ENCODE results near the gene NEK11. TPM values are rescaled to one million over a fixed set of nuclear protein-coding genes. Genes with fewer than 3 reads are reported as not detected.

Gene NEK11
- total and polyA plus RNA-seq, 2 donors (not counting 3 experiments of a cell fraction or from before 2014, with no cell fraction given): 1.7 to 4.3 TPM

DNA sequence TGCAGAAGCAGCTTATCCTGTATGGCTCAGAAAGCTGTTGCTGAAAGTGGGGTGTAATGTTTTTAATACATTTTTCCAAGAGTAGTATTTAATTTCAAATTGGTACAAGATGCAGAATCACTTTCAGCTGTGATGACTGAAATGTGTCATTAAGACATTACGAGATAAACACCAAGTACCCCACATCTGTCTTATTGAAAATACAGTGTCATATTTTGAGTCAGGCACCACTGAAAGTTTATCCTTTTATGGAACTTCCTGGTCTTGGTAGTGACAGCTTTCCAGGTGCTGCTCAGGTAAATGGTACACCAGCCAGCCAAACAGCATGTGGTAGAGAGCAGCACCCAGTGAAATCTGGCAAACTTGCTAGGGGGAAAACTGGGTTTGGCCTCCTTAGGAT is 17.0 kb upstream of the NEK11 start:
- Histone ChIP-seq H3K79me2 (ENCODE audit: control insufficient read depth, insufficient read depth, low read length) (no peaks in the 10 kb centered on the region), H3K4me2 (ENCODE audit: insufficient read depth, low read length) (no peak overlapping the region), H3K27ac (ENCODE audit: insufficient read depth, low read depth, low read length) (no peak overlapping the region), H3K36me3 (ENCODE audit: control insufficient read depth in 2 of 2, extremely low read depth in 1 of 2, insufficient read depth in 2 of 2, low read length in 2 of 2) (peaks cover 3 to 11% of the 10 kb centered on the region in 2 experiments), H3K9me3 (replicated peaks; ENCODE audit: control insufficient read depth, insufficient read depth, low read length) (no peaks in the 10 kb centered on the region), H2AFZ (ENCODE audit: low read depth, low read length) (no peak overlapping the region), H3K4me3 (replicated peaks in 1 of 3; ENCODE audit: insufficient read depth in 1 of 3, low read depth in 1 of 3, low read length in 3 of 3) (no peak overlapping the region), H3K9ac (replicated peaks; ENCODE audit: extremely low read depth, insufficient read depth, low read length) (no peak overlapping the region), H3K9me1 (replicated peaks; ENCODE audit: control insufficient read depth, extremely low read depth, insufficient read depth, low read length) (no peaks in the 10 kb centered on the region), H3K27me3 (ENCODE audit: control insufficient read depth in 2 of 2, insufficient read depth in 2 of 2, low read length in 2 of 2) (no peaks in the 10 kb centered on the region), H3K4me1 (ENCODE audit: control insufficient read depth, extremely low read depth, insufficient read depth, low read length) (no peaks in the 10 kb centered on the region), H4K20me1 (replicated peaks; ENCODE audit: control insufficient read depth, extremely low read depth, insufficient read depth, low read length) (no peaks in the 10 kb centered on the region)
- TF ChIP-seq POLR2AphosphoS5 (IDR thresholded peaks at IDR 0.05; ENCODE audit: insufficient read depth, low read depth, low read length) (no peak), POLR2A (IDR thresholded peaks at IDR 0.05; ENCODE audit: low read depth, low read length) (no peak), EZH2 (IDR thresholded peaks at IDR 0.05; ENCODE audit: borderline replicate concordance, low read depth, low read length, severe bottlenecking) (no peak), GATA2 (IDR thresholded peaks at IDR 0.05; ENCODE audit: insufficient read depth, insufficient read length, low read depth, low read length) (no peak), JUN (IDR thresholded peaks at IDR 0.05; ENCODE audit: borderline replicate concordance, insufficient read depth, insufficient read length, low read depth) (no peak), MYC (IDR thresholded peaks at IDR 0.05; ENCODE audit: low read depth, low read length) (no peak), FOS (IDR thresholded peaks at IDR 0.05; ENCODE audit: borderline replicate concordance, insufficient read depth, low read length) (no peak)
- TF ChIP-seq, protein P1, sequence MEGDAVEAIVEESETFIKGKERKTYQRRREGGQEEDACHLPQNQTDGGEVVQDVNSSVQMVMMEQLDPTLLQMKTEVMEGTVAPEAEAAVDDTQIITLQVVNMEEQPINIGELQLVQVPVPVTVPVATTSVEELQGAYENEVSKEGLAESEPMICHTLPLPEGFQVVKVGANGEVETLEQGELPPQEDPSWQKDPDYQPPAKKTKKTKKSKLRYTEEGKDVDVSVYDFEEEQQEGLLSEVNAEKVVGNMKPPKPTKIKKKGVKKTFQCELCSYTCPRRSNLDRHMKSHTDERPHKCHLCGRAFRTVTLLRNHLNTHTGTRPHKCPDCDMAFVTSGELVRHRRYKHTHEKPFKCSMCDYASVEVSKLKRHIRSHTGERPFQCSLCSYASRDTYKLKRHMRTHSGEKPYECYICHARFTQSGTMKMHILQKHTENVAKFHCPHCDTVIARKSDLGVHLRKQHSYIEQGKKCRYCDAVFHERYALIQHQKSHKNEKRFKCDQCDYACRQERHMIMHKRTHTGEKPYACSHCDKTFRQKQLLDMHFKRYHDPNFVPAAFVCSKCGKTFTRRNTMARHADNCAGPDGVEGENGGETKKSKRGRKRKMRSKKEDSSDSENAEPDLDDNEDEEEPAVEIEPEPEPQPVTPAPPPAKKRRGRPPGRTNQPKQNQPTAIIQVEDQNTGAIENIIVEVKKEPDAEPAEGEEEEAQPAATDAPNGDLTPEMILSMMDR (IDR thresholded peaks at IDR 0.05; ENCODE audit: extremely low read depth in 1 of 2, insufficient read depth in 1 of 2, low read depth in 1 of 2, low read length in 2 of 2): no peak
- TF ChIP-seq, protein P2, sequence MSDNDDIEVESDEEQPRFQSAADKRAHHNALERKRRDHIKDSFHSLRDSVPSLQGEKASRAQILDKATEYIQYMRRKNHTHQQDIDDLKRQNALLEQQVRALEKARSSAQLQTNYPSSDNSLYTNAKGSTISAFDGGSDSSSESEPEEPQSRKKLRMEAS (IDR thresholded peaks at IDR 0.05; ENCODE audit: insufficient read depth, insufficient read length): no peak
- POLR2A ChIA-PET: no interaction called here
- no peak for FAIRE-seq
- DNase-seq (ENCODE audit: low read depth, low spot score): no peak
- dilution Hi-C loops (cut with MboI; ENCODE audit: extremely low pct_ligation_motif_present, low sequenced_read_pairs): no loop called here
- intact Hi-C loops (cut with micrococcal nuclease): no loop called here
- CTCF ChIA-PET: no interaction called here
- BruUV-seq (replicated peaks): no TSS peak
